ENCODE data around the gene FBLN2. TPM values are rescaled to one million over a fixed set of nuclear protein-coding genes. Genes with fewer than 3 reads are reported as not detected.
A peak's percentile ranks its signal among the peaks of the same experiment; 100 is the strongest.

Gene FBLN2
- total RNA-seq, 1 donor from 2014 or later, result 32.9 TPM

DNA sequence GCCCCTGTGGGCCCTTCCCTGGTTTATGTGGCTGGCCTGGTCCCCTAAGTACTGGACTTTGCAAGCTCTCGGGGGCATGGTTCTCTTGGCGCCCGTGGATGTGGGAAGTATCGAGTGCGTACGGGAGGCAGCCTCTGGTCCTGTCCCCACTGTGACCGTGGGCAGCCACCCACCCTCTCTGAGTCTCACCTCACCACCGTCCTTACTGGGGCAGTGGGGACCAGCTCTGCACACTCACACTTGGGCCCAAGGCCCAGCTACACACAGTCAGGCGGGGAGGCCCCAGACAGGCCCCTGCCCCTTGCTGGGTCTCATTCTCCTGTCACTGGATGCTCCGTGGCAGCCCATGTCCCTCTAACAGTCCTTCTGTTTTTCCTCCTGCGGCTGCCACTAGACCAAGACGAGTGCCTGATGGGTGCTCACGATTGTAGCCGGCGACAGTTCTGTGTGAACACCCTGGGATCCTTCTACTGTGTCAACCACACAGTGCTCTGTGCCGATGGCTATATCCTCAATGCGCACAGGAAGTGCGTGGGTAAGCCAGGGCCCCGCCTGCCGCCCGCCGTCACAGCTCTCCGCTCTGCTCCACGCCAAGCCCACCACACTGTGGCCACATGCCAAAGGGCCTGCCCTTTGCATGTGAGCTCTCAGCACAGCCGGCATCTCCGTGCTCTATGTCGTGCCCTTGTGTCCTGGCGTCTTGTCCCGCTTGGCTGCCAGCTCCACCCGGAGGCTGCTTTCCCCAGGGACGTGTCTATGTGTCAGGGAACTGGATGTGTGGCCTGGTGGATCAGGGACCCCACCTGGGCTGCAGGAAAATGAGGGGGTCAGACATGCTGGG is 72.7 kb downstream of the FBLN2 start:
- Histone ChIP-seq H3K4me1 (no peaks in the 10 kb centered on the region), H3K9me3 (no peaks in the 10 kb centered on the region), H3K27me3 (no peaks in the 10 kb centered on the region), H3K27ac (no peak overlapping the region), H3K36me3 (no peaks in the 10 kb centered on the region), H3K4me3 (no peak overlapping the region)
- intact Hi-C loops (cut with DNase I), result no loop called here
- peak; percentile 14 for ATAC-seq
- DNase-seq, result no peak
- TF ChIP-seq, protein P1, sequence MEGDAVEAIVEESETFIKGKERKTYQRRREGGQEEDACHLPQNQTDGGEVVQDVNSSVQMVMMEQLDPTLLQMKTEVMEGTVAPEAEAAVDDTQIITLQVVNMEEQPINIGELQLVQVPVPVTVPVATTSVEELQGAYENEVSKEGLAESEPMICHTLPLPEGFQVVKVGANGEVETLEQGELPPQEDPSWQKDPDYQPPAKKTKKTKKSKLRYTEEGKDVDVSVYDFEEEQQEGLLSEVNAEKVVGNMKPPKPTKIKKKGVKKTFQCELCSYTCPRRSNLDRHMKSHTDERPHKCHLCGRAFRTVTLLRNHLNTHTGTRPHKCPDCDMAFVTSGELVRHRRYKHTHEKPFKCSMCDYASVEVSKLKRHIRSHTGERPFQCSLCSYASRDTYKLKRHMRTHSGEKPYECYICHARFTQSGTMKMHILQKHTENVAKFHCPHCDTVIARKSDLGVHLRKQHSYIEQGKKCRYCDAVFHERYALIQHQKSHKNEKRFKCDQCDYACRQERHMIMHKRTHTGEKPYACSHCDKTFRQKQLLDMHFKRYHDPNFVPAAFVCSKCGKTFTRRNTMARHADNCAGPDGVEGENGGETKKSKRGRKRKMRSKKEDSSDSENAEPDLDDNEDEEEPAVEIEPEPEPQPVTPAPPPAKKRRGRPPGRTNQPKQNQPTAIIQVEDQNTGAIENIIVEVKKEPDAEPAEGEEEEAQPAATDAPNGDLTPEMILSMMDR (IDR thresholded peaks at IDR 0.05), result no peak

DNA sequence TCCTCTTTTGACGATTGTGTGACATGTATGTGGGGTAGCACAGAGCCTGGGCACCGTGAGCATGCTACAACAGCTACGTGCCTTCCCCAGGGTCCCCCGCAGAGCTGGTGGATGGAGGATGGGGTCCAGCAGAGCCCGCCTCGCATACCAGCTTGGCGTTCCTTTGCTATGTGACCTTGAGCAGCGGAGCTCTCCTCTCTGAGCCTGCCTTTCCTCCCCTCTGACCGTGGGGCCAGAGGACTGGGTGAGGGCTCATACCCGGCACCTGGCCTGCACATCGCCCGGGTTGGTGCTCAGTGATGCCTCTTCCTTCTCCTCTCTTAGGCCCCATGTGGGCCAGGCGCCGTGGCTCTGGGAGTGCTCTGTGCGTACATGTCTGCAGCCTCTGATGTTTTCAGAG is 73.4 kb downstream of the FBLN2 start:
- H3K4me3 ChIP-seq, result no peak overlapping the region

DNA sequence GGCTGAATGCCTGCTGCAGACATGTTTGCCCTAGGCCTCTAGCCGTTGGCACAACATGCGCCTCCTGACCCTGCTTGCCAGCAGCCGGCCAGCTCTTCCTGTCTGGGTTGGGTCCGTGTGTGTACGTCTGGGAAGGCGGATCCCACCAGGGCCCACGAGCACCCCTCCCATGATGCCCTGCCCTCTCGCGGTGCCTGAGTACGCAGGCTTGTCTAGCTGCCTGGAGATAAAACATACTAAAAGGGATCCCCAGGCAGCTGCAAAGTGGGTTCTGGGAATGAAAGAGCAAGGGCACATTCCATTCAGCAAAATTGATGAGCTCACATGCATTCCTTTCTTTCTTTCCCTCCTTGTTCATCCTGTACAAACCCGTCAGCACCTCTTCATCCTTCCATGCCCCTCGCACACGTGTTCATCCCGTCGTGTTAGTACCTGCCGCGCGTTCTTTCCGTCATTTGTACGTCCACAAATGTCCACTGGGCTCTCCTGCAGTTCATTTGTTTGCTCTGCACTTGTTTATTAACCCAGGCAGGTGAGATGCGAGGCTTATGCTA is 74.3 kb downstream of the FBLN2 start:
- H3K27me3 ChIP-seq, result no peaks in the 10 kb centered on the region
- no peaks in the 10 kb centered on the region for H3K36me3 ChIP-seq
- intact Hi-C loops (cut with DNase I), result no loop called here
- ATAC-seq (peak; percentile 53), DNase-seq (no peak)
- TF ChIP-seq, protein P1 (IDR thresholded peaks at IDR 0.05), result no peak
- no peak overlapping the region for H3K4me3 ChIP-seq
- H3K9me3 ChIP-seq, result no peaks in the 10 kb centered on the region
- no peaks in the 10 kb centered on the region for H3K4me1 ChIP-seq
- H3K27ac ChIP-seq, result no peak overlapping the region

More for the DNA sequence above, 73.4 kb downstream of the FBLN2 start:
- H3K27me3 ChIP-seq, result no peaks in the 10 kb centered on the region
- DNase-seq, result no peak
- no peaks in the 10 kb centered on the region for H3K4me1 ChIP-seq
- no peak for ATAC-seq
- TF ChIP-seq, protein P1 (IDR thresholded peaks at IDR 0.05), result no peak
- intact Hi-C loops (cut with DNase I), result no loop called here
- H3K36me3 ChIP-seq, result no peaks in the 10 kb centered on the region
- no peak overlapping the region for H3K27ac ChIP-seq
- H3K9me3 ChIP-seq, result no peaks in the 10 kb centered on the region

DNA sequence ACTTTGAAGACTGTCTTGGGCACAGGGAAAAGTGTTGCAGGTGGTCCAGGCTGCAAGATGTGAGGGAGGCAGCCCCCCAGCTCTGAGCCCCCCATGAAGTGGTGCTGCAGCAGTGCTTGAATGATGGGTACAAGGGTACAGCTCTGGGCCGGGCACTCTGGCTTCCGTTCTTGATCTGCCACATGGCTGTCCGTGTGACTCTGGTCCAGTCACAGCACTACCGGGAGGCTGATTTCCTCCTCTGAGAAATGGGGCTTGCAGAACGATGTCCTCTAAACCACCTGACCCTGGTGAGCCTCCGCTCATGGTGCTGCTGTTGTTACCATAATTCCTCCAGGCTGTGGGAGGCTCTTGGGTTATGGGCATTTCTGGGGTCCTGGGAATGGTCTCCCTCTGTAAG is 75.1 kb downstream of the FBLN2 start:
- ATAC-seq (no peak), DNase-seq (no peak)
- H3K4me1 ChIP-seq, result no peaks in the 10 kb centered on the region
- H3K27me3 ChIP-seq, result no peaks in the 10 kb centered on the region
- H3K4me3 ChIP-seq, result no peak overlapping the region
- intact Hi-C loops (cut with DNase I), result no loop called here
- H3K27ac ChIP-seq, result no peak overlapping the region
- TF ChIP-seq, protein P1 (IDR thresholded peaks at IDR 0.05), result no peak
- H3K9me3 ChIP-seq, result no peaks in the 10 kb centered on the region
- no peaks in the 10 kb centered on the region for H3K36me3 ChIP-seq

DNA sequence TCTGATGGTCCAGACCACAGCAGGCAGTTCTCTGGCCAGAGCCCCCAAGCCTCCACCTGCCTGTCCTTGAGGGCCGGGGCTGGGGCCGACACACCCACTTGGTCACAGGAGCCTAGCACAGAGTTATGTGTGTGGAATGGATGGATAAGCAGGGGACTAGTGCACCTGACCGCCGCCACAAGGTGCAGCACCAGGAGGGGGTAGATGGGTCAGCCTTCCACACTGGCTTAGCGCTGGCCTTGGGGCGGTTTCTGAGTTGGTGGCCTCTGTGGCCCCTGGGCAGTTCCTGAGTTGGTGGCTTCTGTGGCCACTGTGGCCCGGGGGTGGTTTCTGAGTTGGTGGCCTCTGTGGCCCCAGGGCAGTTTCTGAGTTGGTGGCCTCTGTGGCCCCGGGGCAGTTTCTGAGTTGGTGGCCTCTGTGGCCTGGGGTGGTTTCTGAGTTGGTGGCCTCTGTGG is 75.8 kb downstream of the FBLN2 start:
- intact Hi-C loops (cut with DNase I), result no loop called here
- Histone ChIP-seq H3K9me3 (no peaks in the 10 kb centered on the region), H3K4me1 (no peaks in the 10 kb centered on the region), H3K27me3 (no peaks in the 10 kb centered on the region), H3K4me3 (no peak overlapping the region), H3K36me3 (no peaks in the 10 kb centered on the region), H3K27ac (no peak overlapping the region)
- TF ChIP-seq, protein P1 (IDR thresholded peaks at IDR 0.05), result no peak
- ATAC-seq (no peak), DNase-seq (no peak)

Measured in upper lobe of right lung (tissue), 1 donor.